NK-92 treated with Interleukin-12 subunit alpha and Interleukin-12 subunit beta, amount 100 ng/mL, for 24 hours (cell line): ENCODE results near the gene PBXIP1.

ENCODE experiments used
- DNase-seq: peaks from one replicate; lab custom pipeline; 2025; lab: John Stamatoyannopoulos, UW

The PBXIP1 gene

DNA sequence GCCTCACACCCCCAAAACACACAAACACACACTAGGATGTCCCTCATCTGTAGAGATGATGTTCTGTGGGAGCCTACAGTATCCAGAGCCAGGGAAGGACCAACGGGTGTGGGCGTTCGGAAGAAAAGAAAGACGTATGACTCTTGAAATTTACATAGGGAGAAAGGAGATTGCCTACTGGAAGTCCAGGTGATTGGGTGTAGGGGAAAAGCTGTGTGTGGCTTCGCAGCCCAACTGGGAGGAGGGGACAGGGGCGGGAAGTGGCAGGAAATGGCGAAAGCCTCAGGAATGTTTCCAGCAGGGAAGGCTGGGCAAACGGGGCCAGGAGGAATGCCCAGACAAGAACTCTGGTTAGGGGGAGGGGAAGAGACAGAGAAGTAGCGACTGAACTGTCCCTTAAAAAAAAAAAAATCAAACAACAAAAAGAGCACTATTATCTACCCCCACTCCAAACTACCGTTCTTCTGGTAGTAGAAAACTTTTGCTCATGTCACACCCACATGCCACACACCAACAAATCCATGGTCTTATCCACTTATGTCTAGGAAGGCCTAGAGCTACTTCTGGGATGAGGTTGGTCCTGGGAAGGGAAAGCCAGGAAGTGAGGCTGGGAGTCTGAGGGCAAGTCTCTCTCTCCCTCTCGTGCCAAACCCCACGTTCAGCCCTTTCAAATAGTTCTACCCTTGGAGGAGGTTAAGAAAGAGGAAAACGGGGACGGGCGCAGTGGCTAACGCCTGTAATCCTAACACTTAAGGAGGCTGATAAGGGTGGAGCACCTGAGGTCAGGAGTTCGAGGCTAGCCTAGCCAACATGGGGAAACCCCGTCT, 16.8 kb upstream of the PBXIP1 start:
- DNase-seq: no peak

DNA sequence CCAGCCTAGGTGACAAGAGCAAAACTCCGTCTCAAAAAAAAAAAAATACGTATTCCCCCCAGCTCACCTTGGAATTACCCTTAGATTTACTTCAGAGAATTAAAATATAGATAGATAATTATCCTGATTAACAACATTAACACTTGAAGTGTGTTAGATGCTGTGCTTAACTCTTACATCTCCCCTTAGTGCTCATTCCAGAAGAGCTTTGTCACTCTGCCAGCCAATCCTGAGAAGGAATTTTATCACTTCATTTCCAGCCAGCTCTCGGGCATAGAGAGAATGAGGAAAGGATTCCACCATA, 16.3 kb upstream of the PBXIP1 start:
- DNase-seq: no peak

DNA sequence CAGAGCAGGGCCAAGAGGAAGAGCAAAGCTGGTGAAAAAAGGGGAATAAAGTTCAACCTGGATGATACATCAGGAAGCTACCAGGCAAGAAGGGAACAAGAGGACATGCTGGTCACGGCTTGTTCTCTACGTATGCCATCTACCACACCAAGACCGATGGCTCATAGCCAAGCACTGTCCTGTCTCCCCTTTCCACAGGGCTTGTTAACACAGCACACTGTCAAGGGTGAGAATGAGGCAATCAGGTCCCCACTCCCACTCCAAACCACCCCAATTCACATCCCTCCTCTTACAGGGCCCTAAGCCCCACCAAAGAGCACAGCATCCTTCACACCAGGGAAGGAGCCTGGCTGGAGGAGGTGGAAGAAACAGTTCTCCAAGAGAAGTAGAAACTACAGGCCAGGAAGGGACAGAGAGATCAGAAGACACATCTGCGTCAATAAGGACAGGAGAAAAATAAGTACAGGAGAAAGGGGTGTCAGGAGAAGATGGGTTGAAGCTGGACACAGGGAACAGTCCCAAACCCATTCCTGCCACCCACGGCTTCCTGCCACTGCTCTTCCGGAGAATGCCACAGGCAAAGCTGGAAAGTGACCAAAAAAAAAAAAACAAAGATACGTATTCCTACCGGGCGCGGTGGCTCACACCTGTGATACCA, 15.6 kb upstream of the PBXIP1 start:
- DNase-seq: no peak

DNA sequence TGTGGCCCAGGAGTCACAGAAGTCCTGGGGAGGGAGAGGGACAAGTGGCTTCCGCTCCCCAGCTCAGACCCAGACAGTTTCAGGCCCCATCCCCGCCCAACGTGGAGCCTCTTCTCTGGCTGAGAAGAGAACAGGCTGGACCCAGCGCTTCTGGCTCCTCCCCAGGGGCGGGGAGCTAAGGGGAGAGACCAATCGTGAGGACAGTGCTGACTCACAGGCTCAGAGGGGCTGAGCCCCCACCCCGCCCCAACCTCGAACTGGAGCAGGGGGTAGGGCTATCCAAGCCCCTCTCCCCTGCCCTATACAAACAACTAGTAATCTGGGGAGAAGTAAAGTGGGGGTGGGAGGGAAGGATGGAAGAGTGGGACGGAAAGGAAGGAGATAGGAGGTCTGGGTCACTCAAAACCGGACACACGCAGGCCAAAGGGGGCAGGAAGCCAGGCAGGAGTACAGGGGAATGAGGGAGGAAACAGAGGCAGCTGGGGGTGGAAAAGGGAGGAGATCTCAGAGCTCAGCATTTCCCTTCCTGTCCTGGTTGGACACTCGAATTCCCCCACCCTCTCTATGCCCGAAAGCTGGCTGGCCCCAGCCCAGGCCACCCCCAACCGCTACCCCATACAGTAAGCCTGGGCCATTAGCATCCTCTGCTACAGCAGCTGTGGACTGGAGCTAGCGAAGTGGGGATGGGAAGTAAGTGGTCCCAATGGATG, 14.9 kb upstream of the PBXIP1 start, which contains the start of gene SHC1:
Gene SHC1 (minus strand): TSS at position 117 of the 710 bp plus-strand sequence. CDS start 221 bp downstream, outside the sequence.
- no peak for DNase-seq

DNA sequence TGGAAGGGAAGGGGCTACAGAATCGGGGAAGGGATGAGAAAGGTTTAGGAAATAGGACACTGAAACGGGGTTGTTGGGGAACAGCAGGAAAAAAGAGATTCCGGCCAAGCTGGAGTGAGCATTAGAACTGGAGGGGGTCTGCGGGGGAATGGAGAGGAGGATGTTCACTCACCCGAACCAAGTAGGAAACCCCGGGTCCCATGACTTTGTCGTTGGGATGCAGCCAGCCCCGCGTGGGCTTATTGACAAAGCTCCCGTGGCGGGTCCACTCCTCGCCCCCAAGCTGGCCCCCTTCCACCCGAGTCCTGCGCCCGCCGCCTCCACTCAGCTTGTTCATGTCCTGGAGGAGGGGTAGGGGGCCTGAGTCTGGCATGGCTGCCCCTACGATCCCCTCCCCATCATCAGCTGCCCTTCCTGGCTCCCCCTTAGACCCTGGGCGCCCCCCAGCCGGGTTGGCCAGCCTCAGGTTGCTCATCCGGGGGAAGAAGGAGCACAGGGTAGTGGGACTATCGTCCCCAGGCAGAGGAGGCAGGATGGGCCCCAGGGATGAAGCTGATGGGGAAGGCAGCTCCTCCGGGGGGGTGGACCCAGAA, 14.1 kb upstream of the PBXIP1 start:
- DNase-seq: no peak

GRCh38 chr1:154969246-154969645, 13.3 kb upstream of the PBXIP1 start:
- no peak for DNase-seq

- DNase-seq: no peak
Observed at GRCh38 chr1:154968731-154969130, 12.8 kb upstream of the PBXIP1 start.

DNA sequence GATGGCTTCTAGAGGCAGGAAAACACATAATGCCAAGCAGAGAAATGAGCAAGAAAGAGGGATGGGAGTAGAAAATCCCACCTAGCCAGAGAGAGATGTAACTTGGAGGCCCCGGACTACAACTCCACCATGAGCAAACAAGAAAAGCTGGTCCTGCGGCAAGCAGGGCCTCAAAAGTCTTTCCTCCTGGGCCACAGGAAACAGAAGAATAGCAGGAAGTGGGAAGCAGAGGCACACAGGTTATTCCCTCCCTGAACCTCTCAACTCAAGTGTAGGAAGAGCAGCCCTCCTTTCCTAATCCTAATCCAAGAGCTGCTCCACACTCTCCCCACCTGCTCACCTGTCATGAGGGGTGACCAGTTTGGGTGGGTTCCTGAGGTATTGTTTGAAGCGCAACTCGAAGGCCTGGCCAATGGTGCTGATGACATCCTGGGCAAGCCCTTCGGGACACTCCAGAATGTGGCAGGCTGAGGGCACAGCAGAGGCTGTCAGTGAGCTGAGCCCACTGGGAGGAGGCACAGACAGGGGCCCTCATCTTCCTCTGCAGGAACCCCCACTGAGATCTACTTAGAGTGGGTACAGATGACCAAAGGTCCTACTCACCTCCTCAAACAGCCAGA, 11.5 kb upstream of the PBXIP1 start:
- DNase-seq: no peak

GRCh38 chr1:154966111-154966510, 10.2 kb upstream of the PBXIP1 start:
- DNase-seq: no peak

GRCh38 chr1:154964359-154964758, 8.5 kb upstream of the PBXIP1 start:
- DNase-seq: no peak

DNA sequence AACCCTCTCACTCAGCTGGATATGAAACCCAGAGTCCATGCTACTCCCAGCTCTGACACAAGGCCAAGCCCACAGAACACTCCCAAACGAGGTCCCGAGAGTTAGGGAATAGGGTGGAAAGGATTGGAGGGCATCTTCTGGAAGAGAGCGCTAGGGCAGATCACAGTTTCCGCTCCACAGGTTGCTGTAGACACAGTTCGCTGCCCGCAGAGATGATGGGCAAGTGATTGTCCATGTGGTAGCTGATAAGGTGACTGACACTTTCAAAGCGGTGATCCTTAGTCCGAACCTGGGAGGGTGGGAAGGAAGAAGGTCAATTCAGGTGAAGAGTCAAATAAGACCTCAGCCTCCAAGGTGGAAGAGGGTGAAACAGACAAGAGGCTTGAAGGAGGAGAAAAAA, 7.7 kb upstream of the PBXIP1 start:
- DNase-seq: no peak

GRCh38 chr1:154962795-154963330, 7.0 kb upstream of the PBXIP1 start:
- no peak for DNase-seq

DNA sequence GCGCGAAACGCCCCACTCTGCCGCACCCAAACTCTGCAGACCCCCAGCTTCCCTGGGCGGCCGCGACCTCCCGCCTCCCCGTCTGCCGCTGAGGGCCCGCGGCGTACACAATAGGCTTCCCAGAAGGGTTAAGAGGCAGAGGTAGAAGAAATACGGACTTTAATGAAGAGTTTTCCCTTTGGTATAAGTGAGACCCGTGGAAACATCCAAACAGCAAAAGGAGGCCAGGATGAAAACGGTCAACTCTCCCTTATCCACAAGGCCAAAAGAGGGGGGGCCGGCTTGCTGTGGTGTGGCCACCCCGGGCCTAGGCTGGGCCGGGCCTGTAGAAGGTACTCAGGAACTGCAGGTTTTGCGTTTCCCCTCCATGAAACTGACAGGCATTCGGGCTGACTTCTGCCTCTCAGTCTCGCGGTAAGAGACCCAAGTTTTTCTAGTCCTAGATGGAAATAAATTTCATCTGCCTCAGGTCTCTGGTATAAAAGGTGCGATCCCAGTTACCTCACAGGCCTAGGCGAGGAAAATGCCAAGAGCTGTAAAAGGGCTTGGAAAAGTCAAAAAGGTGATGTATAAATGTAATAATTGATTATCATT, 6.4 kb upstream of the PBXIP1 start:
- DNase-seq: no peak

DNA sequence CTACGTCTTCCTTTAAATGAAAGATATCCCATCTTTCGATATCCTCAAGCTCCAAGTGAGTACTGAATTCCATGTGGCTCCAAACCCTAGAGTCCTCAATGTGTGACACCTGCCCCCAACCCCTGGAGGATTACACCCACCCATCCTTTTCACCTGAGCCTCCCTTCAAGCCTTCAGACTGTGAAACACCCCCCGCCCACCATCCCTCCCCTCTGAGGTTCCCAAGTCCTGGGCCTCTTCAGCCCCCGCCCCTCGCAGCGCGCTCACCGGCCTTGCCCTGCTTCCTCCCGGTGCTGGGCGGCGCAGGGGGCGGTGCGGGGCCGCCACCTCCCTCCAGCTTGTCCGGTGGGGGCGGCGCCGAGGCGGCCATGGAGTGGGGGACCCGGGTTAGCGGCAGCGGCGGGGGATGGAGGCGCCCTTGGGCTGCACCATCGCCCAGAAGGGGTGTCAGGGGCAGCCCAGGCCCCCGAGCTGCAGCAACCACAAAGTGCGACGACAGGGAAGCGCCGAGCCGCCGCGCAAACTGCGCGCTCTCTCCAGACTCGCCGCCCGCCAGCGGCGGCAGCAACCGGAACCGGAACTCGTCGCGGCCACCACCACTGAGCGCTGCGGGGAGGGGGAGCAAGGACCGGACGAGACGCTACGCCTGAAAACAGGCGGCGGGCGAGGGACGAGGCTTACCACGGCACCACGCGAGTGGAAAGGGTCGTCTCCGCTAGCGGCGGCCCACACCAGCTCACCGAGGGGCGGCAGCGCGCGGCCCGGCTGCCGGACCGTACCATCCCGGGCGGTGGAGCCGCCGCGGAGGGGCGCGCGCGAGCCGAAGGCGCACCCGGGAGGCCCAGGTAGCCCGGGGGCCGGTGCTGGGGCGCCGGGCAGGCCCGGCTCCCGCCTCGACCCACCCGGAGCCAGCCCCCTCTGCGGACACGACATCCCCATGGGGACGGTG, 5.6 kb upstream of the PBXIP1 start, which contains the start of gene PYGO2:
Gene PYGO2 (minus strand): TSS at position 576 of the 949 bp plus-strand sequence. CDS start 206 bp downstream, at position 370.
- DNase-seq: peak; percentile 82

DNA sequence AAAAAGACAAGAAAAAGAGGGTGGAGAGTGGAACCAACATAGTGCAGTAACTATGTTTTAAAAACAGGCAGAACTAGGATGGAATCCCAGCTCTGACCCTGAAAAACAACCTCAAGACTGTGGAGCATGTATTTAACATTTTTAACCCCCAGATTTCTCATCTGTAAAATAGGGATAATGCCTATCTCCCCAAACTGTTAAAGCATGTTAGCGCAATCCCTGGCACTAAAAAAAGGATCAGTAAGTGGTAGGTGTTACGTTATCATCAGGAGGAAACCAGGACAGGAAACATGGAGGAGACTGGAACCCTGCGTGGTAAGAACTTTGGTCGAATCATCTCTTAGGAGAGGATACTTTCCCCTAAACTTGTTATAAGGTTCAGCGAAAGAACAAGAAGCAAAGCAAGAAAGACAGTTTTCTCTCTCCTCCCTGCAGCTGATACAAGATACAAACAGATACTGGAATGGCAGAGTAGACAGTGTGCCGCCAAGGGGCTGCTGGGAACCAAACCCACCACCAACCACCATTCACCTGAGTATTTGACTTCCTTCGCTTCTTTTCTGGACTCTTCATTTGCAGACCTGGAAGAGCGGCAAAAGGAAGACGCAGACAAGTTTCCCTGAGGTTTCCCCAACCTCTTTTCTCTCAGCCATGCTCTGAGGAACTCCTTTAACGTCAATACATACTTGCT, 4.7 kb upstream of the PBXIP1 start:
- no peak for DNase-seq

DNA sequence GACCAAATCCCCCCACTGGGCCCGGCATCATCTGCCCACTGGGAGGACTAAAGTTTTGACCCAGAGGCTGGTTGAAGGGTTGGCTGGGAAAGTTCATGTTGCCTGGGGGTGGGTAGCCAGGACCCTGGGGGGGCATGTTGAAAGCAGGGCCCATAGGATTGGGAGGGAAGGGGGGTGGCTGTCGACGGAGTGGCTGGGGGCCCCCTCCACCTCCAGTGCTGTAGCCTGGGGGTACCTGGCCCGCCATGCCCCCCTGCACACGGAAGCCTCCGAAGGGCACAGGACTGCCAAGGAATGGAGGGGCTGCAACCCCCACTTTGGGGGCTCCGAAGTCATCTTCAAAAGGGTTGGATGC, 3.5 kb upstream of the PBXIP1 start:
- DNase-seq: no peak

DNA sequence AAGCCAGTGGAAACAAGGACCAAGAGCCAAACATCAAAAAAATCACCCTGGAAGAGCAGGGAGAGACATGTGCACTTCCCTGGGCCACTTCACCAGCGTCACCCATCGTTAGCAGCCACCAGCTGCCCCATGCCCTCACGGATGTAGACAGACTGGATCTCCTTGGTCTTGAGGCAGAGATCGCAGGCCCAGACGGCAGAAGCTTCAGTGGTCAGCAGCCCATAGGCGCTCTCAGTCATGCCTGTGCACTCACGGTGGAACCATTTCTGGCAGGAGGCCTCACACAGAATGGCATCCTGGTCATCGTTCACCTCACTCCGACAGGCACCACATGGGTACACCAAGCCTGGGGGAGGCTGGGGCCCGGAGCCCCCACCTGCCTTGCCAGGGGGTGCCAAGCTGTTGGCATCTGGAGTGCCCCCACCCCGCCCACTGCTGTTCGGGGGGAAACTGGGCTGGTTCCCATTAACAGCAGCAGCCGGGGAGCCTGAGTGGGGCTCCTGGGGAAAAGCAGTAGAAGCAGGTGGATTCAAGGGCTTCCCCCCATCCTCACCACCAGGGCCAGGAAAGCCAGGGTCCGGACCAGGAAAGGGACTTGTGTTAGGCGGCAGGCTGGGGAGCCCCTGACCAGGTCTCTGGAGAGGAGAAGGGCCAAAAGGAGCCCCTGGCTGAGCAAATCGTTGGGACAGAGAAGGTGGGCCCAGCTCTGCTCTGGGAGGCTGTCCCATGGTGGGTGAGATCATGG, 3.0 kb upstream of the PBXIP1 start:
- DNase-seq: no peak

DNA sequence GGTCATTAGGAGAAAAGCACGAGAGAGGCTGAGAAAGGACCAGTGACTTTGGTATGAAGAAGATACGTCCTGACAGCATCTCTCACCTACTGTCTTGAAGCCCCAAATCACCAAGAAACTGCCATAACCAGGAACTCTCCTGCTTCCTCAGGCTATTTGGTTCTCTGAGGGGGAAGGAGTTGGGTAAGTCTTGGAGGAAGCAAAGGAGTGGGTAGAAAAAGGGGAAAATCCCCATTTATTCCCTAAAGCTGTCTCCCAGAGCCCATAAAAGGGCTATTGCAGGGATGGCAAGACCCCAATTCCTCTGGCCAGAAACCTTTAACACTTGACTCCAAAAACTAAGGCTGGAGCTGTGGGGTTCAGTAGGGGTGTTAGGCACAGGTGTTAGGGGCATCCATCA, 2.1 kb upstream of the PBXIP1 start:
- no peak for DNase-seq

GRCh38 chr1:154957091-154957657, 1.3 kb upstream of the PBXIP1 start:
- DNase-seq: no peak
